AML-193 (cell line): ENCODE measurements around the gene OSBPL7.
A peak's percentile ranks its signal among the peaks of the same experiment; 100 is the strongest.

Experiments
- DNase-seq, 2 experiments: peaks; one replicate each; lab custom pipeline; 2025; lab: John Stamatoyannopoulos, UW

The OSBPL7 gene

GRCh38 chr17:47847341-47848197, 26.0 kb upstream of the OSBPL7 start:
- DNase-seq, result peak in 1 of 2 experiments; percentile 36

GRCh38 chr17:47846716-47847340, 25.2 kb upstream of the OSBPL7 start:
- DNase-seq, result no peak

- DNase-seq, result no peak
These were observed 24.1 kb upstream of the OSBPL7 start for GRCh38 chr17:47845716-47846075.

- DNase-seq, result peak; percentile 42 to 56
These were observed 23.5 kb upstream of the OSBPL7 start for GRCh38 chr17:47844814-47845715.

- no peak for DNase-seq
These were observed 22.6 kb upstream of the OSBPL7 start for GRCh38 chr17:47844227-47844626.

GRCh38 chr17:47843391-47843730, 21.8 kb upstream of the OSBPL7 start:
- DNase-seq, result no peak

- no peak for DNase-seq
These were observed 20.1 kb upstream of the OSBPL7 start for GRCh38 chr17:47841488-47842291.

- peak; percentile 89 to 91 for DNase-seq
These were observed 19.3 kb upstream of the OSBPL7 start, which contains the start of gene SCRN2 for GRCh38 chr17:47840742-47841487. SCRN2 (minus strand) TSS chr17:47841273; CDS start chr17:47840843, 430 bp downstream.

- DNase-seq, result no peak
These were observed 18.6 kb upstream of the OSBPL7 start for GRCh38 chr17:47840001-47840741.

- no peak for DNase-seq
These were observed 17.5 kb upstream of the OSBPL7 start for GRCh38 chr17:47839071-47839470.

GRCh38 chr17:47838636-47839035, 17.0 kb upstream of the OSBPL7 start:
- no peak for DNase-seq

- no peak for DNase-seq
These were observed 15.9 kb upstream of the OSBPL7 start for GRCh38 chr17:47837401-47838039.

GRCh38 chr17:47836601-47837000, 15.0 kb upstream of the OSBPL7 start:
- DNase-seq, result no peak

GRCh38 chr17:47834756-47835155, 13.2 kb upstream of the OSBPL7 start:
- DNase-seq, result no peak

- no peak for DNase-seq
These were observed 10.3 kb upstream of the OSBPL7 start for GRCh38 chr17:47831934-47832327.

GRCh38 chr17:47831003-47831933, 9.7 kb upstream of the OSBPL7 start, which contains the start of the genes LRRC46 and MRPL10:
LRRC46 (plus strand) TSS chr17:47831670; CDS start chr17:47831990, 320 bp downstream.
MRPL10 (minus strand) TSS chr17:47831541; CDS start chr17:47831511, 30 bp downstream.
- peak; percentile 94 to 96 for DNase-seq

- no peak for DNase-seq
These were observed 8.9 kb upstream of the OSBPL7 start for GRCh38 chr17:47830396-47831002.

- no peak for DNase-seq
These were observed 8.3 kb upstream of the OSBPL7 start for GRCh38 chr17:47829870-47830269.
